Calu3 (cell line): ENCODE results near the gene CDKAL1. TPM values are rescaled to one million over a fixed set of nuclear protein-coding genes. Genes with fewer than 3 reads are reported as not detected.
"Not testable (repeated sequence)": the region's sequence is repeated elsewhere in the genome, so short reads cannot be mapped to it uniquely, and the experiment has no call there.

Experiments
- BruUV-seq: library from RNA; stranded (reverse); fragments of 400-500 nt; replicated peaks from 2 replicates; lab custom pipeline; 2021; lab: Mats Ljungman, UMichigan
- CTCF ChIA-PET: fragments of 300-600 bp; sonication (Branson Sonifier 250); formaldehyde crosslinking; loops from one replicate; lab custom pipeline; 2022; ENCODE audit warnings: antibody characterized with exemption; lab: Charles Lee
- DNase-seq: peaks from one replicate; pipeline ENCODE4 v3.0.0; 2022
- H3K27ac Mint-ChIP-seq: one replicate; pipeline ENCODE4 v1.8.0; 2022; ENCODE audit warnings: mixed read lengths; ENCODE audit not compliant: unreplicated experiment
- H3K27me3 Mint-ChIP-seq: one replicate; pipeline ENCODE4 v1.8.0; 2022; ENCODE audit warnings: mixed read lengths; ENCODE audit not compliant: unreplicated experiment
- H3K36me3 Mint-ChIP-seq: one replicate; pipeline ENCODE4 v1.8.0; 2022; ENCODE audit warnings: mild to moderate bottlenecking, moderate library complexity, mixed read lengths; ENCODE audit not compliant: insufficient read depth, unreplicated experiment
- H3K4me1 Mint-ChIP-seq: one replicate; pipeline ENCODE4 v1.8.0; 2022; ENCODE audit warnings: mild to moderate bottlenecking, low read depth, mixed read lengths; ENCODE audit not compliant: unreplicated experiment
- H3K4me3 Mint-ChIP-seq: one replicate; pipeline ENCODE4 v1.8.0; 2022; ENCODE audit warnings: mild to moderate bottlenecking, low read depth, moderate library complexity, mixed read lengths; ENCODE audit not compliant: unreplicated experiment
- H3K9me3 Mint-ChIP-seq: one replicate; pipeline ENCODE4 v1.8.0; 2022; ENCODE audit warnings: low read depth, mixed read lengths; ENCODE audit not compliant: unreplicated experiment
- CTCF ChIP-seq: fragments of 200-600 bp; IDR thresholded peaks from one replicate; pipeline ENCODE4 v1.8.0; 2022; ENCODE audit warnings: antibody characterized with exemption; ENCODE audit not compliant: unreplicated experiment
- intact Hi-C: fragments of 100-400 bp; cut with micrococcal nuclease; formaldehyde crosslinking; loops from one replicate; pipeline ENCODE4 v1.10.0; 2022; ENCODE audit not compliant: unreplicated experiment
- total RNA-seq: library from RNA; stranded (reverse); gene quantifications from 2 replicates; pipeline ENCODE4 v1.2.3, GENCODE V29; 2022

CDKAL1 gene
- total RNA-seq, 1 experiment from 2014 or later: 39.6 TPM

GRCh38 chr6:20642441-20642840 is 108.2 kb downstream of the CDKAL1 start:
- no peaks in the 10 kb centered on the region for H3K36me3 Mint-ChIP-seq
- intact Hi-C loops: no loop called here
- H3K9me3 Mint-ChIP-seq: no peaks in the 10 kb centered on the region
- DNase-seq: no peak
- TF ChIP-seq CTCF: no peak
- no TSS peak for BruUV-seq
- peaks cover 32% of the 10 kb centered on the region for H3K4me1 Mint-ChIP-seq
- H3K27me3 Mint-ChIP-seq: no peaks in the 10 kb centered on the region
- peak overlapping the region; percentile 28 for H3K27ac Mint-ChIP-seq
- H3K4me3 Mint-ChIP-seq: no peak overlapping the region
- CTCF ChIA-PET: no interaction called here

DNA sequence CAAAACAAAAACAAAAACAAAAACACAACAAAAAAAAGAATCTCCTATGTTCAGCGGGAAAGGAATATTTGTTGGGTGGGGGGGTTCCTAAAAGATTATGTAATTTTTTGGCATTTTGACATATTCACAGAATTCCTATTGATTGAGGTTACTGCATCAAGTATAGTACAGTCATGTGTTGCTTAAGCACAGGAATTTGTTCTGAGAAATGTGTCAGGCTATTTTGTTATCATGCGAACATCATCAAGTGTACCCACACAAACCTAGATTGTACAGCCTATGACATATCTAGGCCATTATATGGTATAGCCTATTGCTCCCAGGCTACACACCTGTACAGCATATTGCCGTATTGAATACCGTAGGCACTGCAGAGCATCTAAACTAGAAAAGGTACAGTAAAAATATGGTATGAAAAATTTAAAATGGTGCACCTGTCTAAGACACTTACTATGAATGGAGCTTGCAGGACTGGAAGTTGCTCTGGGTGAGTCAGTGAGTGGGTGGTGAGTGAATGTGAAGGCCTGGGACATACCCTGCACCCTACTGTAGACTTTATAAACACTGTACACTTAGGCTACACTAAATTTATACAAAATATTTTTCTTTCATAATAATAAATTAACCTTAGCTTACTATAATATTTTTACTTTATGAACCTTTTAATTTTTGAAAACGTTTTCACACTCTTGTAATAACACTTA is 110.6 kb downstream of the CDKAL1 start:
- H3K27ac Mint-ChIP-seq: peak overlapping the region; percentile 45
- BruUV-seq: no TSS peak
- H3K27me3 Mint-ChIP-seq: no peaks in the 10 kb centered on the region
- intact Hi-C loops: no loop called here
- no peak for DNase-seq
- H3K9me3 Mint-ChIP-seq: peaks cover 3% of the 10 kb centered on the region
- peaks cover 51% of the 10 kb centered on the region for H3K4me1 Mint-ChIP-seq
- H3K36me3 Mint-ChIP-seq: peaks cover 3% of the 10 kb centered on the region
- no peak for TF ChIP-seq CTCF
- H3K4me3 Mint-ChIP-seq: no peak overlapping the region
- CTCF ChIA-PET: interaction anchor here (0.6 kb wide), 1 partner anchor 16 kb away, joined by 3 read pairs; no protein-coding TSS in a partner anchor

GRCh38 chr6:20645572-20645971 is 111.3 kb downstream of the CDKAL1 start:
- H3K4me1 Mint-ChIP-seq: peaks cover 53% of the 10 kb centered on the region
- H3K4me3 Mint-ChIP-seq, BruUV-seq, H3K36me3 Mint-ChIP-seq, H3K27ac Mint-ChIP-seq, DNase-seq, intact Hi-C loops, H3K27me3 Mint-ChIP-seq, H3K9me3 Mint-ChIP-seq: not testable (repeated sequence)
- CTCF ChIA-PET: interaction anchor here (0.6 to 0.8 kb wide), 3 partner anchors 12 to 233 kb away, joined by 3 to 6 read pairs (median 4); no protein-coding TSS in a partner anchor

DNA sequence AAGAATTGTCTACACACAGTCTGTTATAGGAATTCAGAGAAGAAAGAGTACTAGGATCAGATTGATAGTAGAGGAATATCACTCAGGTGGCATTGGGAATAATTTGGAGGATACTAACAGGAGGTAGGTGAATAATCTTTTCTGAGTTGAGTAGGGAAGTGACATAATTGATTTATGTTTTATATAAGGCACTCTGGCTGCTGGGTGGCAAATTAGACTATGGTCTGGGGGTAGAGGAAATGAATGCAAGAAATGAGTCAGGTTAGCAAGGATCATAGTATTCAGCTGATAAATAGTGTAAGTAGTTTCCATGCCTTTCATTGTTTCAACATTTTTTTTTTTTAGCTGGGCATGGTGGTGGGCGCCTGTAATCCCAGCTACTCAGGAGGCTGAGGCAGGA is 113.3 kb downstream of the CDKAL1 start:
- DNase-seq: no peak
- no peak overlapping the region for H3K4me3 Mint-ChIP-seq
- intact Hi-C loops: no loop called here
- TF ChIP-seq CTCF: no peak
- peaks cover 61% of the 10 kb centered on the region for H3K4me1 Mint-ChIP-seq
- H3K9me3 Mint-ChIP-seq: peaks cover 3% of the 10 kb centered on the region
- H3K27ac Mint-ChIP-seq: peak overlapping the region; percentile 1
- H3K36me3 Mint-ChIP-seq: peaks cover 4% of the 10 kb centered on the region
- CTCF ChIA-PET: interaction anchor here (0.9 kb wide), 1 partner anchor 946 kb away, joined by 3 read pairs; the partner anchor contains the start of gene SOX4
- no peaks in the 10 kb centered on the region for H3K27me3 Mint-ChIP-seq
- BruUV-seq: no TSS peak

- CTCF ChIA-PET, H3K27ac Mint-ChIP-seq, BruUV-seq, H3K9me3 Mint-ChIP-seq, H3K4me3 Mint-ChIP-seq, H3K27me3 Mint-ChIP-seq, DNase-seq, H3K36me3 Mint-ChIP-seq: not testable (repeated sequence)
- intact Hi-C loops: loop anchor here (5.0 kb wide), 2 partner anchors 63 to 942 kb away; partner anchors contain the start of gene SOX4
- H3K4me1 Mint-ChIP-seq: peaks cover 57% of the 10 kb centered on the region
Observed at GRCh38 chr6:20649696-20650470, 115.6 kb downstream of the CDKAL1 start.
